Stimulated activated CD4-positive, alpha-beta T cell treated with anti-CD3 and anti-CD28 coated beads, Interleukin-2, amount 100 ng/mL, for 48 hours (primary cell): ENCODE measurements around the gene UGT1A3.
"Not testable (repeated sequence)": the region's sequence is repeated elsewhere in the genome, so short reads cannot be mapped to it uniquely, and the experiment has no call there.

Experiments
- DNase-seq, 2 donors: peaks; one replicate each; pipeline ENCODE4 v3.0.0-alpha.2; 2020

Gene UGT1A3

DNA sequence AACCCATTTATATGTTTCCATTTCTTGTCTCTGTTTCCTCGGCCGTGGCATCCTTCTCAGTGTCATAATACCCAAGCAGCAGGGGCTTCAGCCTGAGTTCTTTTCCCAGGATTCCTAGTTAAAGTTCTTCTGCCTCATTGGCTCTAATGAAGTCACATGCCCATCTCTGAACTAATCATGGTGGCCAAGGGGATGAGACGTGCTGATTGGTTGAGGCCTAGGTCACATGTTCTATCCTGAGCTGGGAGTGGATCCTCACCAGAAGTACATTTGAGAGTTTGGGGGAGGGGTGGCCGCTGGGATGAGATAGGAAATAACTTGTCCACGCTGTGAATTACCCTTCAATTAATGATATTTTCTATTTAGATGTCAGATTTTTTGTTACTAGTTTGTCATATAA is 19.9 kb upstream of the UGT1A3 start:
- no peak for DNase-seq

DNA sequence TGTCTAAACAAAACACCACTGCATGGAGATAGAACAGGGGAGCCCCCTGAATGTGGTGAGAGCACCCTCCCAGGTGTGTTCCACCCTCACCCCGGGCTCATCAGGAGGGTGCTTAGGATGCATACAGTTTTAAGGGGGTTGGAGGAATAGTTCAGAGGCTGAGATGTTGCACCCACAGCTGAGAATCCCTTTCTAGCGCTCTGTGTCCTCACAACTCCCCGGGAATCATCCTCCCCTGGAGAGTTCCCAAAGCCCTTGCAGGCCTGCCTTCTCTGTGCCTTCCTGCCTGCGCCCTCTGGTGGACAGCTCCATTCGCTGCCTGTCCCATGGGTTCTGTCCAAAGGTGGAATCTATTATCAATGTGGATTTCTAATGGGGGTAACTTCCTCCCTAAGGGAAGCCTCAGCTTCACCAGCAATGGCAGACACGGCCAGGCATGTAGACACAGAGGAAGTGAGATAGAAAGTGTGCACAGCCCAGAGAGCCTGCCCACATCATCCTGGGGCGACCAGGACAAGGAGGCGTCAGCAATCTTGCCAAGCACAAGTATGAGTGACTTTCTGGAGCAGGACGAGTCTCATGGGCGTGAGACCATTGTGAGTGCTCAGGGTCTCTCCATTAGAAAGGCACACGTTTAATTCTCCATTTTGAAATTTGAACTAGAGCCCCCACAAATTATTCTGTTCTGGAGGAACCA is 17.4 kb upstream of the UGT1A3 start:
- peak; percentile 70 to 72 for DNase-seq

DNA sequence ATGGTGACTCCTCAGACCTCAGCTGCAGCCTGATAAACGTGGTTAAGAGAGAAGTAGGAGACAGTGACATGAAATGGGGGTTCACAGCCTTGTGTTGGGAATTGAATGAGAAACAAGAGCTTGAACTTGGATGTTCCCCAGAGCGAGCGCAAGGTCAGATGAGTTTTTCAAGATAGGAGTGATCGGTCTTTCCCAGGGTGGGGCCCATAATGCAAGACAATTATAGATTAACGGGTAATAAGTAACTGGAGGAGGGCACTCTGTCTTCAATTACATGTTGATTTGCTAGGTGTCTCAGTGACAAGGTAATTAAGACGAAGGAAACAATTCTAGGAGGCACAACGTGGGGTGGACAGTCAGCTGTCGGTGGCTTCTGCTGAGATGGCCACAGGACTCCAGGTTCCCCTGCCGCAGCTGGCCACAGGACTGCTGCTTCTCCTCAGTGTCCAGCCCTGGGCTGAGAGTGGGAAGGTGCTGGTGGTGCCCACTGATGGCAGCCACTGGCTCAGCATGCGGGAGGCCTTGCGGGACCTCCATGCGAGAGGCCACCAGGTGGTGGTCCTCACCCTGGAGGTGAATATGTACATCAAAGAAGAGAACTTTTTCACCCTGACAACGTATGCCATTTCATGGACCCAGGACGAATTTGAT is 16.1 kb upstream of the UGT1A3 start, which contains the start of gene UGT1A5:
UGT1A5 (plus strand) TSS at position 297 of the 651 bp plus-strand sequence; CDS start at position 382, 85 bp downstream.
- DNase-seq = no peak

DNA sequence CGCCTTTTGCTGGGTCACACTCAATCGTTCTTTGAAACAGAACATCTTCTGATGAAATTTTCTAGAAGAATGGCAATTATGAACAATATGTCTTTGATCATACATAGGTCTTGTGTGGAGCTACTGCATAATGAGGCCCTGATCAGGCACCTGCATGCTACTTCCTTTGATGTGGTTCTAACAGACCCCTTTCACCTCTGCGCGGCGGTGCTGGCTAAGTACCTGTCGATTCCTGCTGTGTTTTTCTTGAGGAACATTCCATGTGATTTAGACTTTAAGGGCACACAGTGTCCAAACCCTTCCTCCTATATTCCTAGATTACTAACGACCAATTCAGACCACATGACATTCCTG is 15.6 kb upstream of the UGT1A3 start:
- DNase-seq = no peak

DNA sequence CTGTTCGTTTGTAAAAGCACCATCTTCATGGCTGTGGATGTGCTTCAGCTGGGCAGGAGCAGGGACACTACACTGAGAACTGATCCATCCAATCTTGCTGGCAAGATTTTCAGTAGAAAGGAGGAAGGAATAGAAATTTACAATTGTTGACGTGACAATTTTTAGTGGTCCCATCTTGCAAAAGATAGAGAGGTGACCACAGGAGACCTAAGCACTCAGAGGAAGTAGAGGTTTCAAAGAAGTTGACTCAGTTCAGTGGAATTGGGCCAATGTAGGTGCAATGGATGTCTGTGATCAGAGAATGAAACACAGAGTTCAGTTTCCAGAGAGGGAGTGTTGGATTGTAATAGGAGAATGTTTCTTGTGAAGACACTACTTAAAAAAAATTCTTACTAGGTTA is 14.7 kb upstream of the UGT1A3 start:
- DNase-seq = no peak

DNA sequence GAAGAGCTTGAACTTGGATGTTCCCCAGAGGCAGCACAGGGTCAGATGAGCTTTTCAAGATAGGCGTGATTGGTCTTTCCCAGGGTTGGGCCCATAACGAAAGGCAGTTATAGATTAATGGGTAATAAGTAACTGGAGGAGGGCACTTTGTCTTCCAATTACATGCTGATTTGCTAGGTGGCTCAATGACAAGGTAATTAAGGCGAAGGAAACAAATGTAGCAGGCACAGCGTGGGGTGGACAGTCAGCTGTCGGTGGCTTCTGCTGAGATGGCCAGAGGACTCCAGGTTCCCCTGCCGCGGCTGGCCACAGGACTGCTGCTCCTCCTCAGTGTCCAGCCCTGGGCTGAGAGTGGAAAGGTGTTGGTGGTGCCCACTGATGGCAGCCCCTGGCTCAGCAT is 10.3 kb upstream of the UGT1A3 start, which contains the start of gene UGT1A4:
UGT1A4 (plus strand) TSS at position 185 of the 400 bp plus-strand sequence; CDS start at position 270, 85 bp downstream.
- no peak for DNase-seq

DNA sequence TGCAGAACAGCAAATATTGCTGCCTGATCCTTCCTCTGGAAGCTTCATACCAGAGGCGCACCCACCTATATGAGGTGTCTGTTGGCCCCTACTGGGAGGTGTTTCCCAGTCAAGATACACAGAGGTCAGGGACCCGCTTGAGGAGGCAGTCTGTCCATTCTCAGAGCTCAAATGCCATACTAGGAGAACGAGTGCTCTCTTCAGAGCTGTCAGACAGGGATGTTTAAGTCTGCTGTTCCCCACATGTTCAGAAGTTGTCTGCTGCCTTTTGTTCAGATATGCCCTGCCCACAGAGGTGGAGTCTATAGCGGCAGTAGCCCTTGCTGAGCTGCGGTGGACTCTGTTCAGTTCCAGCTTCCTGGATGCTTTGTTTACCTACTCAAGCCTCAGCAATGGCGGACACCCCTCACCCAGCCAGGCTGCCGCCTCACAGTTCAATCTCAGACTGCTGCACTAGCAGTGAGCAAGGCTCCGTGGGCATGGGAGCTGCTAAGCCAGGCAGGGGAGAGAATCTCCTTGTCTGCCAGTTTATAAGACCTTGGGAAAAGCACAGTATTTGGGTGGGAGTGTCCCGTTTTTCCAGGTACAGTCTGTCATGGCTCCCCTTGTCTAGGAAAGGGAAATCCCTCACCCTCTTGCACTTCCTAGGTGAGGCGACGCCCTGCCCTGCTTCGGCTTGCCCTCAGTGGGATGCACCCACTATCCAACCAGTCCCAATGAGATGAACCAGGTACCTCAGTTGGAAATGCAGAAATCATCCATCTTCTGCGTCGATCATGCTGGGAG is 8.2 kb downstream of the UGT1A3 start:
- DNase-seq = not testable (repeated sequence)

DNA sequence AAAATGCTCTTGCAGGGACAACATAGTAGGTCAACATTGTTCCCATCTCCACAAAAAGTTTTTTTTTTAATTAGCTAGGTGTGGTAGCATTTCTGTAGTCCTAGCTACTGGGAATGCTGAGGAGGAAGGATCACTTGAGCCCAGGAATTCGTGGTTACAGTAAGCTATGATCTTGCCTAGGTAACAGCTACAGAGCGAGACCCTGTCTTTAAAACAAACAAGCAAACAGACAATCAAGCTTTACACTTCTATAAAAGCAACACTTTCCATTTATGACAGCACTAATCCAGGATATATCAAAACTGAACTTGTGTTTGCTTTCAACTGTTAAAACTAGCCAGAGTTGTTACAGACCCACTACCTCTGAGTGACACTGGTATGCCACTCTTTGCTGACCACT is 12.0 kb downstream of the UGT1A3 start:
- DNase-seq = no peak

DNA sequence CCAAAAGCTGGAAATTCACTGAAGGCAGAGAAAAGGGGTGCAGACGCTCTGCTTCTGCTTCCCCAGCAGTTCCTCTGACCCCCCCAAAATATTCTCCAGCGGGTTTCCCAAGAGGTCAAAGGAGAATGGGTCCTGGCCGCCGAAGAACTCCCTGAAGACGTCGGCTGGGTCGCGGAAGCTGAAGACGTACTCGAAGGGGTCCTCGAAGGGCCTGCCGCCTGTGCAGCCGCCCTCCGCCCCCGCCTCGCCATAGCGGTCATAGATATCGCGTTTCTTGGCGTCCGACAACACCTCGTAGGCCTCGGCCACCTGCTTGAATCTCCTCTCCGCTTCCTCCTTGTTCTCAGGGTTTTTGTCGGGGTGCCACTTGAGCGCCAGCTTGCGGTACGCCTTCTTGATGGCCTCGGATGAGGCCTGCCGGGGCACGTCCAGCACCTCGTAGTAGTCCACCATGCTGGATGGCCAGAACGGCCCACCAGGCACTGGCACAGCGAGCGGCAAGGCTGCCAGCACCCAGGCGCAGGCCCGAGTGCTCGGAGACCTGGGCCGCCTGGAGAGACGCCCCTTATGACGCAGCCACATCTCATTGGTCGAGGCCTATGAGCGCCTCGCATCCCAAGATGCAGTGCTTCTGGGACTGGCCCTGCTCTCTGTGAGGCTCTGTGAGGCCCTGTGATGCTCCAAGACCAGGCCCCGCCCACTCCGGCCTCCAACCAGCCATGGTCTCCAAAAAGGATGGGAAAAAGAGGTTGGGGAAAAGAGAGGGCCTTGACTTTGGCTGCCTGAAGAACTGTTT is 14.8 kb downstream of the UGT1A3 start:
- DNase-seq = no peak

DNA sequence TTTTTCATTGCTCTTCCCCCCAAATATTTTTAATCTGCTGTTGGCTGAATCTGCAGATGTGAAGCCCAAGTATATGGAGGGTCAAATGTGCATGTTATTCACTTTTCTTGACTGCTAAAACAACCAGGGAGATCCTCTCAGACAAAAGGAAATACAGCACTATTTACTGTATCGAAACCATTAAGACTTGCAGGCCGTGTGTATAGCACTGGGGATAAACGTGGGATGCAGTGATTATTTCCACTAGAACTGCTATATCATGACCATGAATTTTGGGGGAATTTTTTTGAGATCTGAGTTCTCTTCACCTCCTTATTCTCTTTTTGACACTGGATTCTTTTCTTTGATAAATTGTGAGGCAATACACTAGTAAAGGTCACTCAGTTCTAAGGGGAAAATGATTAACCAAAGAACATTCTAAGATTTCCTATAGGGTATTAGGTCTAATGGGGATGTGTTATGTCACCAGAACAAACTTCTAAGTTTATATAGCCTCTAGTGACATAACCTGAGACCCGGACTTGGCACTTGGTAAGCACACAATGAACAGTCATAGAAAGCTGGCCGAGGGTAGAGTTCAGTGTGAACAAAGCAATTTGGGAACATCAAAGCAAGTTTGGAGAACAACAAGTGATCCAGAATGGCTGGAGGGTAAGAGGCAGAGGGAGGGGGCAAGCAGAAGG is 16.4 kb downstream of the UGT1A3 start:
- DNase-seq = no peak

DNA sequence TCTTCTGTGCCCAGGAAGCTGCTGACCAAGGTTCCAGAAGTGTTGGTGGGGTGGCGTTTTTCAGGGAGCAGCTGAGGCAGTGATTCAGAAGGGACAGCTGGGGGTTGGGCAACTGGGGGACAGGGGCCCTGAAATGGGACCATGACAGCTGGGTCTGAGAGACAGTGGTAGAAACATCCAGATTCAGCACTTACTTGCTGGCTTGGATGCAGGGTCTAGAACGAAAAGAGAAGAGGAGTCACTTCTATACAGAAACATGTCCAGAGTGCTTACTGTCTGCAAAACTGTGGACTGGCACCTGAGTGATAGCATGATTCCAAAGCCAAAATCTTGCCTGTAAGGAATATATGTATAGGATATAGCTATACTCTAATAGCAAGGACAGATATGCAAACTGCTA is 17.0 kb downstream of the UGT1A3 start:
- DNase-seq = not testable (repeated sequence)

DNA sequence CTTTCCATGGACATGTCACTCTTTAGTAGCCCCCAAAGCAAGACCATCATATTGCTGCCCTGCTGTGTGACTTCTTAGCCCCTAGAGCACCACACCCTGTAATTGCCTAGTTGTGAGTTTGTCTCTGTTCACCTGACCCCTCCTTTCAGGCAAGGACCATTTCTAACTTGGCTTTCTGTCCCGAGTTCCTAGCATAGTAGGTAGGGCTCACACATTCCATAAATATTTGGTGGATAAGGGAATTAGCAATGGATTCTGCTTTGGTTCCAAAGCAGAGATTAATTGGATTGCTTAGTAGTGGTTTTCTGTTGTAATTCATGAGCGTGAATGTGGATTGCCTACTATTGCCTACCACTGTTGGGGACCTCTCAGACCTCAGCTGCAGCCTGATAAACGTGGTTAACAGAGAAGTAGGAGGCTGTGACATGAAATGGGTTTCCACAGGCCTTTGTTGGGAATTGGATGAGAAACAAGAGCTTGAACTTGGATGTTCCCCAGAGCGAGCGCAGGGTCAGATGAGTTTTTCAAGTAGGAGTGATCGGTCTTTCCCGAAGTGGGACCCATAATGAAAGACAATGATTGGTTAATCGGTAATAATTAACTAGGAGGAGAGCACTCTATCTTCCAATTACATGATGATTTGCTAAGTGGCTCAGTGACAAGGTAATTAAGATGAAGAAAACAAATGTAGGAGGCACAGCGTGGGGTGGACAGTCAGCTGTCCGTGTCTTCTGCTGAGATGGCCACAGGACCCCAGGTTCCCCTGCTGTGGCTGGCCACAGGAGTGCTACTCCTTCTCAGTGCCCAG is 17.8 kb downstream of the UGT1A3 start:
- DNase-seq = no peak

DNA sequence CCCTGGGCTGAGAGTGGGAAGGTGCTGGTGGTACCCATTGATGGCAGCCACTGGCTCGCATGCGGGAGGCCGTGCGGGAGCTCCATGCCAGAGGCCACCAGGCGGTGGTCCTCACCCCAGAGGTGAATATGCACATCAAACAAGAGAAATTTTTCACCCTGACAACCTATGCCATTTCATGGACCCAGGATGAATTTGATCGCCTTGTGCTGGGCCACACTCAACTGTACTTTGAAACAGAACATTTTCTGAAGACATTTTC is 18.4 kb downstream of the UGT1A3 start:
- DNase-seq = no peak

DNA sequence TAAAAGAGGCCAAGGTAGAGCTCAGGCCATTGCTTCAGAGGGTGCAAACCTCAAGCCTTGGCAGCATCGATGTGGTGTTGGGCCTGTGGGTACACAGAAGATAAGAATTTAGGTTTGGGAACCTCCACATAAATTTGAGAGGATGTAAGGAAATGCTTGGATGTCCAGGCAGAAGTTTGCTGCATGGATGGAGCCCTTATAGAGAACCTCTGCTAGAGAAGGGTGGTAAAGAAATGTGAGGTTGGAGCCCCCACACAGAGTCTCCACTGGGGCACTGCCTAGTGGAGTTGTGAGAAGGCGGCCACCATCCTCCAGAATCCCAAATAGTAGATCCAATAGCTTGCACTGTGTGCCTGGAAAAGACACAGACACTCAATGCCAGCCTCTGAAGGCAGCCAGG is 21.8 kb downstream of the UGT1A3 start:
- not testable (repeated sequence) for DNase-seq

DNA sequence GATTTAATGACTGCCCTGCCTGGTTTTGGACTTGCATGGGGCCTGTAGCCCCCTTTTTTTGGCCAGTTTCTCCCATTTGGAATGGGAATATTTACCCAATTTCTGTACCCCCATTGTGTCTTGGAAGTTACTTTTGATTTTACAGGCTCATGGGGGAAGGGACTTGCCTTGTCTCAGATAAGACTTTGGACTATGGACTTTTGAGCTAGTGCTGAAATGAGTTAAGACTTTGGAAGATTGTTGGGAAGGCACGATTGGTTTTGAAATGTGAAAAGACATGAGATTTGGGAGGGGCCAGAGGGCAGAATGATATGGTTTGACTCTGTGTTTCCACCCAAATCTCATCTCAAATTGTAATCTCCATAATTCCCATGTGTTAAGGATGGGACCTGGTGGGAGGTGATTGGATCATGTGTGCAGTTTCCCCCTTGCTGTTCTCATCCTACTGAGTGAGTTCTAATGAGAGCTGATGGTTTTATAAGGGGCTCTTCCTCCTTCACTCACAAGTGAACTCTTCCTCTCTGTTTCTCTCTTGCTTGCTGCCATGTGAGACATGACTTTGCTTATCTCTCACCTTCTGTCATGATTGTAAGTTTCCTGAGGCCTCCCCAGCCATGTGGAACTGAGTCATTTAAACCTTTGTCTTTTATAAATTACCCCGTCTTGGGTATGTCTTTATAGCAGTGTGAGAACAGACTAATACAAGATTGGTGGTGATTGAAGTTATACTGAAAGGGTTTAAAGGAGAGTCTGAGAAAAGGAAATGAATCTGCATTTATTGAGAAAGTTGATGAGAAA is 22.6 kb downstream of the UGT1A3 start:
- DNase-seq = not testable (repeated sequence)

DNA sequence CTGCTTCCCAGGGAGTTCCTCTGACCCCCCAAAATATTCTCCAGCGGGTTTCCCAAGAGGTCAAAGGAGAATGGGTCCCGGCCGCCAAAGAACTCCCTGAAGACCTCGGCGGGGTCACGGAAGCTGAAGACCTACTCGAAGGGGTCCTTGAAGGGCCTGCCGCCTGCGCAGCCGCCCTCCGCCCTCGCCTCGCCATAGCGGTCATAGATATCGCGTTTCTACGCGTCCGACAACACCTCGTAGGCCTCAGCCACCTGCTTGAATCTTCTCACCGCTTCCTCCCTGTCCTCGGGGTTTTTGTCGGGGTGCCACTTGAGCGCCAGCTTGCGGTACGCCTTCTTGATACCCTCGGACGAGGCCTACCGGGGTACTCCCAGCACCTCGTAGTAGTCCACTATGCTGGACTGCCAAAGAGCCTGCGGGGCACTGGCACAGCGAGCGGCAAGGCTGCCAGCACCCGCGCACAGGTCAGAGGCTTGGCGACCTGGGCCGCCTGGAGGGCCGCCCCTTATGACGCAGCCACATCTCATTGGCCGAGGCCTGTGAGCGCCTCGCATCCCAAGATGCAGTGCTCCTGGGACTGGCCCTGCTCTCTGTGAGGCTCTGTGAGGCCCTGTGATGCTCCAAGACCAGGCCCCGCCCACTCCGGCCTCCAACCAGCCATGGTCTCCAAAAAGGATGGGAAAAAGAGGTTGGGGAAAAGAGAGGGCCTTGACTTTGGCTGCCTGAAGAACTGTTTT is 26.2 kb downstream of the UGT1A3 start:
- DNase-seq = no peak

DNA sequence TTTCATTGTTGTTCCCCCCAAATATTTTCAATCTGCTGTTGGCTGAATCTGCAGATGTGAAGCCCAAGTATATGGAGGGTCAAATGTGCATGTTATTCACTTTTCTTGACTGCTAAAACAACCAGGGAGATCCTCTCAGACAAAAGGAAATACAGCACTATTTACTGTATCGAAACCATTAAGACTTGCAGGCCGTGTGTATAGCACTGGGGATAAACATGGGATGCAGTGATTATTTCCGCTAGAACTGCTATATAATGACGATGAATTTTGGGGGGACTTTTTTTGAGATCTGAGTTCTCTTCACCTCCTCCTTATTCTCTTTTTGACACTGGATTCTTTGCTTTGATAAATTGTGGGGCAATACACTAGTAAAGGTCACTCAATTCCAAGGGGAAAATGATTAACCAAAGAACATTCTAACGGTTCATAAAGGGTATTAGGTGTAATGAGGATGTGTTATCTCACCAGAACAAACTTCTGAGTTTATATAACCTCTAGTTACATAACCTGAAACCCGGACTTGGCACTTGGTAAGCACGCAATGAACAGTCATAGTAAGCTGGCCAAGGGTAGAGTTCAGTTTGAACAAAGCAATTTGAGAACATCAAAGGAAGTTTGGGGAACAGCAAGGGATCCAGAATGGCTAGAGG is 27.7 kb downstream of the UGT1A3 start:
- DNase-seq = no peak

DNA sequence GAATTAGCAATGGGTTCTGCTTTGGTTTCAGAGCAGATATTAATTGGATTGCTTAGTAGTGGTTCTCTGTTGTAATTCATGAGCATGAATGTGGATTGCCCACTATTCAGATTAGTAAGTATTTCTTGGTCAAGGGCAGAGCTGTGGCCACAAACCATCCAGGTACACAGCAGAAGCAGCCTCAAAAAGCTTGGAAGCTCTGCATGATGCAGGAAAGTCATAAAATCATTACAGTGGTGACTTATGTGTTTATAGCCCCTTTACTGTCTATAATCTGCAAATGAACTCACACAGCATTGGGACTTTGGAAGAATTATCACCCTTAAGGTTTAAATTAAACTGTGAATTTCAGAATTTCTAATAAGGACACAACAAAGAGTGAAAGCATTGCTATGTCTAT is 29.3 kb downstream of the UGT1A3 start:
- DNase-seq = no peak

DNA sequence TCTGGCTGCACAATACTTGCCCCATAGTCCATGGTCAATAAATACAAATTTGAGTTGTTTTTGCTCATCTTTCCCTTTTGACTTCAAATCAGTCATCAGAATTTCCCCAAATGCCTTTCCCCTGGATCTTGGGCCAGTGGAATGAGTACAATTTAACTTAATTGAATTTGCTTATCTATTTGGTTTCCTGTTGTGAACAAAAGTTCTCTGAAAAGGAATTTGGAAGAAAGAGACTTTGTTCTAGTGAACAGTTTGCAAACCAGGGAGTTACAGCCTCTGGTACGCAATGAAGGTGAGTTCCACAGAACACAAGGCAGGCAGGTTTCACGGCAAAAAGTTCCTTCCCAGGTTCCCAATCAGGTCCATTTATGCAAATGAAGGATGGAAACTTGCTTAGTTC is 30.0 kb downstream of the UGT1A3 start:
- no peak for DNase-seq

DNA sequence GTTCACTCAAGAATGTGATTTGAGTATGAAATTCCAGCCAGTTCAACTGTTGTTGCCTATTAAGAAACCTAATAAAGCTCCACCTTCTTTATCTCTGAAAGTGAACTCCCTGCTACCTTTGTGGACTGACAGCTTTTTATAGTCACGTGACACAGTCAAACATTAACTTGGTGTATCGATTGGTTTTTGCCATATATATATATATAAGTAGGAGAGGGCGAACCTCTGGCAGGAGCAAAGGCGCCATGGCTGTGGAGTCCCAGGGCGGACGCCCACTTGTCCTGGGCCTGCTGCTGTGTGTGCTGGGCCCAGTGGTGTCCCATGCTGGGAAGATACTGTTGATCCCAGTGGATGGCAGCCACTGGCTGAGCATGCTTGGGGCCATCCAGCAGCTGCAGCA is 31.2 kb downstream of the UGT1A3 start, which contains the start of gene UGT1A1:
UGT1A1 (plus strand) TSS at position 228 of the 400 bp plus-strand sequence; CDS start at position 246, 18 bp downstream.
- DNase-seq = no peak
